Ovary (tissue), 3 donors: Measurements from ENCODE around the gene UBE2S.

Source experiments
- EP300 ChIP-seq: sonication (generic); formaldehyde crosslinking; IDR thresholded peaks from one replicate; pipeline ENCODE4 v1.6.1; 2017; ENCODE audit warnings: antibody characterized with exemption
- TF ChIP-seq, protein P1 (sequence below), 3 donors: fragments of 450-650 bp in 2 of 3; fragments of 200-600 bp in 1 of 3; IDR thresholded peaks; one replicate each; pipeline versions ENCODE4 v1.5.1 to v1.8.0; 2016 to 2022; ENCODE audit warnings: antibody characterized with exemption in 3 of 3, mild to moderate bottlenecking in 1 of 3
- donor health status: DM: no; HTN: no; CAD: no.

DNA sequence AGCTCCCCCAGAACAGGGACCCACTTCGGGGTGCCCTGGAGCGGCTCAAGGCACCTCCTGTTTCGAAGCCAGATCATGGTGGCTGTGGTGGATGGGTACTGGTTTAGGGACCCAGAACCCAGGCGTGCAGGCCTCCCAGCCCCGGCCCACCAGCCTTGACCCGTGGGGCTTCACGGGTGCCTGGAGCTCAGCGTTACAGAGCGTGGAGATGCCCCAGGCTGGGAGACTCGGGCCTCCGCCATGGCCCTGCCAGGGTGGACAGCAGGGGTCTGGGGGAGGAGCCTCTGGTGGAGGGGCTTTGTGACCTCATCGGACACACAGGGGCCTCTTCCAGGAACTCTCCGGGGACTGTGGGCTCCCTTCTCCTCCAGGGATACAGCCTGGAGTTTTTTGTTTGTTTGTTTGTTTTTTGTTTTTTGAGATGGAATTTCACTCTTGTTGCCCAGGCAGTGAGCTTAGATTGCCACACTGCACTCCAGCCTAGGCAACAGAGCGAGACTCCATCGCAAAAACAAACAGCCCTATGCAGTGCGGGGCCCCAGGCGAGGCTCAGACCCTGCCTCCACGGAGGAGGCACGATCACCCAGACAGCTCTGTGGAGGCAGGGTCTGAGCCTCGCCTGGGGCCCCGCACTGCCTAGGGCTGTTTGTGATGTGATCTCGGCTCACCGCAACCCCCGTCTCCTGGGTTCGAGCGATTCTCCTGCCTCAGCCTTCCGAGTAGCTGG lies 44.4 kb downstream of the UBE2S start, which contains the start of gene GARIN5B:
- TF ChIP-seq, protein P1, sequence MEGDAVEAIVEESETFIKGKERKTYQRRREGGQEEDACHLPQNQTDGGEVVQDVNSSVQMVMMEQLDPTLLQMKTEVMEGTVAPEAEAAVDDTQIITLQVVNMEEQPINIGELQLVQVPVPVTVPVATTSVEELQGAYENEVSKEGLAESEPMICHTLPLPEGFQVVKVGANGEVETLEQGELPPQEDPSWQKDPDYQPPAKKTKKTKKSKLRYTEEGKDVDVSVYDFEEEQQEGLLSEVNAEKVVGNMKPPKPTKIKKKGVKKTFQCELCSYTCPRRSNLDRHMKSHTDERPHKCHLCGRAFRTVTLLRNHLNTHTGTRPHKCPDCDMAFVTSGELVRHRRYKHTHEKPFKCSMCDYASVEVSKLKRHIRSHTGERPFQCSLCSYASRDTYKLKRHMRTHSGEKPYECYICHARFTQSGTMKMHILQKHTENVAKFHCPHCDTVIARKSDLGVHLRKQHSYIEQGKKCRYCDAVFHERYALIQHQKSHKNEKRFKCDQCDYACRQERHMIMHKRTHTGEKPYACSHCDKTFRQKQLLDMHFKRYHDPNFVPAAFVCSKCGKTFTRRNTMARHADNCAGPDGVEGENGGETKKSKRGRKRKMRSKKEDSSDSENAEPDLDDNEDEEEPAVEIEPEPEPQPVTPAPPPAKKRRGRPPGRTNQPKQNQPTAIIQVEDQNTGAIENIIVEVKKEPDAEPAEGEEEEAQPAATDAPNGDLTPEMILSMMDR (IDR thresholded peaks at IDR 0.05): no peak
- TF ChIP-seq EP300: no peak
